AG09309 (cell line): ENCODE data around the gene HTR3E.
"Not testable (repeated sequence)": the region's sequence is repeated elsewhere in the genome, so short reads cannot be mapped to it uniquely, and the experiment has no call there.

ENCODE experiments used
- DNase-seq: peaks from one replicate; pipeline ENCODE4 v3.0.0-alpha.2; 2010; ENCODE audit warnings: low read depth
- H3K4me3 ChIP-seq: 2 replicates; pipeline ENCODE4 v1.5.1; 2011; ENCODE audit warnings: mild to moderate bottlenecking, low read depth, low read length, moderate library complexity; ENCODE audit not compliant: control insufficient read depth
- TF ChIP-seq, protein P1 (sequence below): IDR thresholded peaks from 2 replicates; pipeline ENCODE4 v1.5.1; 2011; ENCODE audit warnings: mild to moderate bottlenecking, low read depth, low read length, inconsistent platforms; ENCODE audit not compliant: insufficient read depth, control insufficient read depth; ENCODE audit errors: missing control alignments

Gene HTR3E

DNA sequence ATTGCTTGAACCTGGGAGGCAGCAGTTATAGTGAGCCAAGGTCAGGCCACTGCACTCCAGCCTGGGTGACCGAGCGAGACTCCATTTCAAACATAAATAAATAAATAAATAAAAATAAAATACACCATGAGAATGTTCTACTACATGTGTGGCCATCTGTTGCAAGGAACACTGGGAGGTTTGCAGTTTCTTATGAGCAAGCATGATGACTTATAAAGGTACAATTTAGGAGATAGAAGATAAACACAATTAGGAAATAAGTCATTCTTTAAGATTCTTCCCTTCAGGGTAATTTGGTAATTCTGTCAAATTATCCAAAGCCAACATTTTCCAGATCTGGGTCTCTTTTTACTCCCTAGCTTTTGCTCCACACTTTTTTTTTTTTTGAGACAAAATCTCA lies 30.7 kb upstream of the HTR3E start:
- H3K4me3 ChIP-seq: no peak overlapping the region
- TF ChIP-seq, protein P1, sequence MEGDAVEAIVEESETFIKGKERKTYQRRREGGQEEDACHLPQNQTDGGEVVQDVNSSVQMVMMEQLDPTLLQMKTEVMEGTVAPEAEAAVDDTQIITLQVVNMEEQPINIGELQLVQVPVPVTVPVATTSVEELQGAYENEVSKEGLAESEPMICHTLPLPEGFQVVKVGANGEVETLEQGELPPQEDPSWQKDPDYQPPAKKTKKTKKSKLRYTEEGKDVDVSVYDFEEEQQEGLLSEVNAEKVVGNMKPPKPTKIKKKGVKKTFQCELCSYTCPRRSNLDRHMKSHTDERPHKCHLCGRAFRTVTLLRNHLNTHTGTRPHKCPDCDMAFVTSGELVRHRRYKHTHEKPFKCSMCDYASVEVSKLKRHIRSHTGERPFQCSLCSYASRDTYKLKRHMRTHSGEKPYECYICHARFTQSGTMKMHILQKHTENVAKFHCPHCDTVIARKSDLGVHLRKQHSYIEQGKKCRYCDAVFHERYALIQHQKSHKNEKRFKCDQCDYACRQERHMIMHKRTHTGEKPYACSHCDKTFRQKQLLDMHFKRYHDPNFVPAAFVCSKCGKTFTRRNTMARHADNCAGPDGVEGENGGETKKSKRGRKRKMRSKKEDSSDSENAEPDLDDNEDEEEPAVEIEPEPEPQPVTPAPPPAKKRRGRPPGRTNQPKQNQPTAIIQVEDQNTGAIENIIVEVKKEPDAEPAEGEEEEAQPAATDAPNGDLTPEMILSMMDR: no peak
- DNase-seq: peak; percentile 1

DNA sequence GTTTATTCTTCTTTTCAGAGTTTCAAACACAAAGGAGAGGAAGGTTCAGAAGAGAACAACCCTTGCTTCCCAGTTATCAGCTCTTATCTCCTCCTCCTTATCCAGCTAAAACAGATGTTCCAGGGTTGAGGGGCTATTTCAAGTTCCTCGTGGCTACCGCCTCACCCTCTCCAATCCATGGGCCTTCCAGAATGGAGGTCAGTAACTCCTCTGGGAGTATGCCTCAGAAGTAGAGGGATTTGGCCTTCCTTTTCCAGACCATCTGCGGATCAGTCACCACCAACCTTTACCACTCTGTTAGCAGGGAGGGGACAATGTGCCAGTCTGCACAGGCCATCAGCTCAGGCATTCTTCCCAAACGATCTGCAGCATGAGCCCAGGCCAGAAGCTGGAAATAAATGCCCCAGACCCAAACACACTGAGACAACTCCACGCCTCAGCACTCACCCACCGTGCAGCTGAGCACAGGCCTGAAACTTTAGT lies 29.2 kb upstream of the HTR3E start:
- TF ChIP-seq, protein P1: no peak
- no peak for DNase-seq
- no peak overlapping the region for H3K4me3 ChIP-seq

DNA sequence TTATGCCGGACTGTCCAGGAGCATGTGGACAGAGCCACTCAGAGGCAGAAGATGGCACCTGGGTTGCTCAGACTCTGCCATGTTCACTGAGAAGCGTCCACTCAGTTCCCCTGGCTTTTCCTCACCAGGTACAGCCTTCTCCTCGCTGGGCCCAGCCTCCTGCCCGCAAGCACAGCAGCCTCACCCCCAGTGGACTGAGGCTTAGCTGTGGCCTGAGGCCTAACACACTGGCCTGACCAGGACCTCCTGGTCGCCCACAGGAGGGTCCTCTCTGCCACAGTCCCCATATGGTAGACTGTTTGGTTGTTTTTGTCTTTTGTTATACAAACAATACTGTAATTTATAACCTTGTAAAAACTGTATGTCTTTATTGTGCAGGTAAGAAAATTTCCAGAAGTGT lies 28.5 kb upstream of the HTR3E start:
- TF ChIP-seq, protein P1: no peak
- no peak overlapping the region for H3K4me3 ChIP-seq
- no peak for DNase-seq

DNA sequence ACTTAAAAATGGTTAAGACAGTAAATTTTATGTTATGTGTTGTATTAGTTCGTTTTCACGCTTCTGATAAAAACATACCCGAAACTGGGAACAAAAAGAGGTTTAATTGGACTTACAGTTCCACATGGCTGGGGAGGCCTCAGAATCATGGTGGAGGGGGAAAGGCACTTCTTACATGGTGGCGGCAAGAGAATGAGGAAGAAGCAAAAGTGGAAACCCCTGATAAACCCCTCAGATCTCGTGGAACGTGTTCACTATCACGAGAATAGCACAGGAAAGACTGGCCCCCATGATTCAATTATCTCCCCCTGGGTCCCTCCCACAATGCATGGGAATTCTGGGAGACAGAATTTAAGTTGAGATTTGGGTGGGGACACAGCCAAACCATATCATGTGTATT lies 25.7 kb upstream of the HTR3E start:
- H3K4me3 ChIP-seq, DNase-seq: not testable (repeated sequence)

DNA sequence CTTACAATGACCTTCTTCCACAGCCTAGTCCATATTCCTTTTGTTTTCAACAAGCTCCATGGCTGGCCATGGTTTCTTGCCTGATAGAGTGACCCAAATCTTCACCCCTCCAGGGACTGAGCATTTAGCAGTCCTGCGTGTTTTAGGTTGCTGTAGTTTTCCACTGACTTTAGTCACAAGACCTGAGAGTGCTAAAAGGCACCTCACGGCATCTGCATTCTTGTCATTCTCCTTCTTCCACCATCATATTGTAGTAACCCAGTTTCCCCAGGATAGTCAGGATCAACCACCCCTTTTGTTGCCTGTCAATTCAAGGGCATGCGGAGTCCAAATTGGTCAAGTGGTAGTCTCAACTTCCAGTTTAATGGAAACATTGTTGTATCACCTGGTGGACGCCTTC lies 23.2 kb upstream of the HTR3E start:
- H3K4me3 ChIP-seq: no peak overlapping the region
- TF ChIP-seq, protein P1: no peak
- no peak for DNase-seq

DNA sequence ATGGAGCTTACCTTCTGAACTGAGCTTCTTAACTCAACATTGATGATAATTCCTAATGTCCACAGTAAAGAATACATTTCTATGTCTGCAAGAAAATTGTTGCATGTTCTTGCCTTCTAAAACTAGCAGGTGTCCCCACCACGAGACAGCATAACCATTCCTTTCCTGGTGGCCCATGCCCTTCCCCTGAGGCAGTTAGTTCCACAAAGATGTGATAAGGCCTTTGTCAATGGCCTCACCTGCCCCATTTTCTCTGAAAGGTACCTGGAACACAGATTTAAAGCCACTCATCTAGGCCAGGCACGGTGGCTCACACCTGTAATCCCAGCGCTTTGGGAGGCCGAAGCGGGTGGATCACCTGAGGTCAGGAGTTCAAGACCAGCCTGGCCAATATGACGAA lies 21.0 kb upstream of the HTR3E start:
- no peak overlapping the region for H3K4me3 ChIP-seq
- DNase-seq: no peak
- TF ChIP-seq, protein P1: no peak

DNA sequence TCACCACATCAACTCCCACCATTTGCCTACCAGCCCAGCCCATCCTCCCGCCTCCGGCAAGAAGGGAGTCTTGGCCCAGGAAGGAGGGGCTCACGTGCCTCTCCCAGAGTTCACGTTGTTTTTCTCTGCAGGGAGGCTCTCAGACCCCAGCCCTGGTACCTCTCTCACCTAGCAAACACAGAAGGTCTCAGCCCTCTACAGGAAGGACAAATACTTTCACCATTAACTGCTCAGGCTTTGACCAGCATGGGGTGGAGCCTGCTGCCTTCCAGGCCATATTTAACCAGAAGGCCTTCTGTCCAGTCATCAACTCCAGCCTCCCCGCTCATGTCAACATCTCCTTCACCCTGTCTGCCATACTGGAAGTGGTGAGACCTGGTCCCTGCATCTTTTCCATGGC lies 19.0 kb upstream of the HTR3E start:
- no peak for DNase-seq
- TF ChIP-seq, protein P1: no peak

More for the DNA sequence above, 19.0 kb upstream of the HTR3E start:
- no peak overlapping the region for H3K4me3 ChIP-seq
